Stomach (tissue), 4 donors: ENCODE data around the gene C22orf15.

Source experiments
- EP300 ChIP-seq: sonication (generic); formaldehyde crosslinking; IDR thresholded peaks from one replicate; pipeline ENCODE4 v1.6.1; 2017; ENCODE audit warnings: antibody characterized with exemption
- POLR2A ChIP-seq, 4 donors: fragments of 450-650 bp; IDR thresholded peaks; one replicate each; pipeline ENCODE4 v1.6.1; 2016; ENCODE audit warnings: antibody characterized with exemption in 4 of 4, control low read depth in 2 of 4, mild to moderate bottlenecking in 1 of 4, moderate library complexity in 1 of 4
- POLR2AphosphoS5 ChIP-seq, 3 donors: sonication (generic); formaldehyde crosslinking; IDR thresholded peaks; one replicate each; pipeline ENCODE4 v1.6.1; 2016; ENCODE audit warnings: antibody characterized with exemption in 3 of 3
- TF ChIP-seq, protein P1 (sequence below), 7 experiments: fragments of 450-650 bp in 4 of 7; fragments of 200-600 bp in 3 of 7; sonication (generic) in 3 of 7; IDR thresholded peaks; one replicate each; pipeline ENCODE4 v1.5.1; 2016 to 2019; ENCODE audit warnings: antibody characterized with exemption in 7 of 7, control low read depth in 2 of 7, mild to moderate bottlenecking in 1 of 7

DNA sequence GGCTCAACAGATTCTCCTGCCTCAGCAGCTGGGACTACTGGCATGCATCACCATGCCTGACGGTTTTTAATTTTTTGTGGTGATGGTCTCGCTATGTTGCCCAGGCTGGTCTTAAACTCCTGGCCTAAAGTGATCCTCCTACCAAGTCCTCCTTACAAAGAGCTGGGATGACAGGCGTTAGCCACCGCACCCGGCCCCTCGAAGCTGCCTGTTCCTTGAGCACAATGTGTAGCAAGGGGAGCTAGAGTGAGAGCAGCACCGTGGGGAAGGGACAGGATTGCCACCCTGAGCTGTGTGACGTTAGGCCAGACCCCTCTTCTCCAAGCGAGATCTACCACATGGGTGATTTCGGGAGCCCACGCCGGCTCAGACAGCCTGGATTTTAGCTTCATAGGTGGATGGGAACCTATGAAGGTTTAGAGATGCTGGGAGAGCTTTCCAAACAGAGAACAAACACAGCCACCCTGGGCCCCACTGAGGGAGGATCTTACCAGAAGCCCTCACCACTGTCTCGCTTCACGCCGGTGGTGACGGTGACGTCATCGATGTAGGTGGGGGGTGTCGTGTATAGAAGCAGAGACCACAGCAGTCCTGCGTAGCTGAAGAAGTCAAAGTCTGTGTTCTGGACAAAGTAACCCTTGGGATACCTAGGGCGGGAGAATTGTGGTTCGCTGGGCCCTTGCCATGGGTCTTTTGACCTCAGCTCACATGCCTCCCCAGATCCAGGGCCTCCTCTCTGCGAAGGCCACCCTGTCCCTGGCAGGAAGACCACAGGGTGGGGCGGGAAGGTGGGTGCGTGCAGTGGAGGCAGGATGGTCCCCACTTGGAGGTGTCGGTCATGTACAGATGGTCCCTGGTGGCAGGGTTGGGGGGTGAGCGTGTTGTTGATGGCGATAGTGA, 48.8 kb upstream of the C22orf15 start:
- TF ChIP-seq, protein P1, sequence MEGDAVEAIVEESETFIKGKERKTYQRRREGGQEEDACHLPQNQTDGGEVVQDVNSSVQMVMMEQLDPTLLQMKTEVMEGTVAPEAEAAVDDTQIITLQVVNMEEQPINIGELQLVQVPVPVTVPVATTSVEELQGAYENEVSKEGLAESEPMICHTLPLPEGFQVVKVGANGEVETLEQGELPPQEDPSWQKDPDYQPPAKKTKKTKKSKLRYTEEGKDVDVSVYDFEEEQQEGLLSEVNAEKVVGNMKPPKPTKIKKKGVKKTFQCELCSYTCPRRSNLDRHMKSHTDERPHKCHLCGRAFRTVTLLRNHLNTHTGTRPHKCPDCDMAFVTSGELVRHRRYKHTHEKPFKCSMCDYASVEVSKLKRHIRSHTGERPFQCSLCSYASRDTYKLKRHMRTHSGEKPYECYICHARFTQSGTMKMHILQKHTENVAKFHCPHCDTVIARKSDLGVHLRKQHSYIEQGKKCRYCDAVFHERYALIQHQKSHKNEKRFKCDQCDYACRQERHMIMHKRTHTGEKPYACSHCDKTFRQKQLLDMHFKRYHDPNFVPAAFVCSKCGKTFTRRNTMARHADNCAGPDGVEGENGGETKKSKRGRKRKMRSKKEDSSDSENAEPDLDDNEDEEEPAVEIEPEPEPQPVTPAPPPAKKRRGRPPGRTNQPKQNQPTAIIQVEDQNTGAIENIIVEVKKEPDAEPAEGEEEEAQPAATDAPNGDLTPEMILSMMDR (IDR thresholded peaks at IDR 0.05) = no peak
- no peak for TF ChIP-seq EP300
- no peak for TF ChIP-seq POLR2A (IDR thresholded peaks at IDR 0.05)
- no peak for TF ChIP-seq POLR2AphosphoS5 (IDR thresholded peaks at IDR 0.05)
